ENCODE data around the gene FKBP3.

The FKBP3 gene

DNA sequence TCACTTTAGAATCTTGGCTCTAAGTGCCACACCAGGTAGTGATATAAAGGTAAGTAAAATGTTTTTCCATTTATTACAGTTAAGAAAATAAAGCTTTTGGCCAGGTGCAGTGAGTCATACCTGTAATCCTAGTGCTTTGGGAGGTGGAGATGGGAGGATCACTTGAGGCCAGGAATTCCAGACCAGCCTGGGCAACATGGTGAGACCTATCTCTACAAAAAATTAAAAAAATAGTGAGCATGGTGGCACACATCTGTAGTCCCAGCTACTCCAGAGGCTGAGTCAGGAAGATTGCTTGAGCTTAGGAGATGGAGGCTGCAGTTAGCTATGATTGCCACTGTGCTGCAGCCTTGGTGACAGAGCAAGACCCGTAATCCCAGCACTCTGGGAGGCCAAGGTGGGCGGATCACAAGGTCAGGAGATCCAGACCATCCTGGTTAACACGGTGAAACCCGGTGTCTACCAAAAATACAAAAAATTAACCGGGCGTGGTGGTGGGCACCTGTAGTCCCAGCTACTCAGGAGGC lies 6.4 kb upstream of the FKBP3 start:
- peaks cover 33% of the 10 kb centered on the region for H3K36me3 ChIP-seq (ENCODE audit: control insufficient read depth, low read length)
- H3K27me3 ChIP-seq (ENCODE audit: control insufficient read depth, low read length): no peaks in the 10 kb centered on the region
- no peaks in the 10 kb centered on the region for H3K9me2 ChIP-seq (replicated peaks; ENCODE audit: control insufficient read depth, low read length)
- no peak overlapping the region for H3K27ac ChIP-seq (ENCODE audit: low read depth, low read length)
- H3K4me1 ChIP-seq (ENCODE audit: control insufficient read depth, low read length): peaks cover 22% of the 10 kb centered on the region
- H3K9me3 ChIP-seq (ENCODE audit: control insufficient read depth, insufficient read depth, low read length): no peaks in the 10 kb centered on the region
- no peak overlapping the region for H3K4me3 ChIP-seq (ENCODE audit: low read length)
- peaks cover 88% of the 10 kb centered on the region for H3K79me2 ChIP-seq (ENCODE audit: control insufficient read depth, low read length)
- H3K4me2 ChIP-seq (ENCODE audit: low read length): no peak overlapping the region
- TF ChIP-seq EZH2phosphoT487 (IDR thresholded peaks at IDR 0.05; ENCODE audit: borderline replicate concordance, low read length) (no peak), CTCF (IDR thresholded peaks at IDR 0.05; ENCODE audit: low read depth, low read length, poor library complexity, severe bottlenecking) (no peak)
- H4K20me1 ChIP-seq (ENCODE audit: control insufficient read depth, insufficient read depth, low read depth, low read length): peaks cover 3% of the 10 kb centered on the region; the same call in 1 of the 2 replicates
- H3F3A ChIP-seq (ENCODE audit: control insufficient read depth, insufficient read depth): no peaks in the 10 kb centered on the region

GRCh38 chr14:45136399-45136798 lies 2.1 kb upstream of the FKBP3 start:
- Histone ChIP-seq H3K27ac (ENCODE audit: low read depth, low read length) (peak overlapping the region; percentile 74), H3K27me3 (ENCODE audit: control insufficient read depth, low read length) (no peaks in the 10 kb centered on the region)
- TF ChIP-seq CTCF (IDR thresholded peaks at IDR 0.05; ENCODE audit: low read depth, low read length, poor library complexity, severe bottlenecking) (no peak), EZH2phosphoT487 (IDR thresholded peaks at IDR 0.05; ENCODE audit: borderline replicate concordance, low read length) (no peak)

GRCh38 chr14:45135659-45136395 lies 1.5 kb upstream of the FKBP3 start, which contains the start of gene FANCM:
FANCM (plus strand) TSS chr14:45135930; CDS start chr14:45136032, 102 bp downstream.
- TF ChIP-seq CTCF (IDR thresholded peaks at IDR 0.05; ENCODE audit: low read depth, low read length, poor library complexity, severe bottlenecking): no peak
- no peak for TF ChIP-seq EZH2phosphoT487 (IDR thresholded peaks at IDR 0.05; ENCODE audit: borderline replicate concordance, low read length)
- Histone ChIP-seq H3K27ac (ENCODE audit: low read depth, low read length) (peak within 1 kb of the TSS; percentile 74), H3K4me1 (ENCODE audit: control insufficient read depth, low read length) (peaks cover 33% of the 10 kb centered on the region)

More at GRCh38 chr14:45136399-45136798, 2.1 kb upstream of the FKBP3 start:
- Histone ChIP-seq H3K4me3 (ENCODE audit: low read length) (peak overlapping the region; percentile 94), H3K9me2 (replicated peaks; ENCODE audit: control insufficient read depth, low read length) (no peaks in the 10 kb centered on the region), H4K20me1 (ENCODE audit: control insufficient read depth, insufficient read depth, low read depth, low read length) (peaks cover 3% of the 10 kb centered on the region; the same call in 1 of the 2 replicates), H3F3A (ENCODE audit: control insufficient read depth, insufficient read depth) (peaks cover 5% of the 10 kb centered on the region), H3K4me1 (ENCODE audit: control insufficient read depth, low read length) (peaks cover 30% of the 10 kb centered on the region), H3K9me3 (ENCODE audit: control insufficient read depth, insufficient read depth, low read length) (no peaks in the 10 kb centered on the region), H3K4me2 (ENCODE audit: low read length) (peak overlapping the region; percentile 67), H3K36me3 (ENCODE audit: control insufficient read depth, low read length) (peaks cover 28% of the 10 kb centered on the region), H3K79me2 (ENCODE audit: control insufficient read depth, low read length) (peaks cover 82% of the 10 kb centered on the region)

More at GRCh38 chr14:45135659-45136395, 1.5 kb upstream of the FKBP3 start, which contains the start of gene FANCM:
- H3K79me2 ChIP-seq (ENCODE audit: control insufficient read depth, low read length): peaks cover 84% of the 10 kb centered on the region
- no peaks in the 10 kb centered on the region for H3K27me3 ChIP-seq (ENCODE audit: control insufficient read depth, low read length)
- H3K36me3 ChIP-seq (ENCODE audit: control insufficient read depth, low read length): peaks cover 29% of the 10 kb centered on the region
- peaks cover 3% of the 10 kb centered on the region; the same call in 1 of the 2 replicates for H4K20me1 ChIP-seq (ENCODE audit: control insufficient read depth, insufficient read depth, low read depth, low read length)
- H3K4me2 ChIP-seq (ENCODE audit: low read length): peak within 1 kb of the TSS; percentile 67
- peaks cover 5% of the 10 kb centered on the region for H3F3A ChIP-seq (ENCODE audit: control insufficient read depth, insufficient read depth)
- no peaks in the 10 kb centered on the region for H3K9me2 ChIP-seq (replicated peaks; ENCODE audit: control insufficient read depth, low read length)
- H3K4me3 ChIP-seq (ENCODE audit: low read length): peak within 1 kb of the TSS; percentile 94
- no peaks in the 10 kb centered on the region for H3K9me3 ChIP-seq (ENCODE audit: control insufficient read depth, insufficient read depth, low read length)

All from DOHH2 (cell line).